Mesothelial cell of epicardium (in vitro differentiated cells): ENCODE data around the gene ULBP3. TPM values are rescaled to one million over a fixed set of nuclear protein-coding genes. Genes with fewer than 3 reads are reported as not detected.

Source experiments
- DNase-seq, 2 experiments: peaks; one replicate each; pipeline ENCODE4 v3.0.0; 2021; ENCODE audit warnings: low spot score in 2 of 2; ENCODE audit not compliant: unreplicated experiment in 2 of 2
- H3K27ac Mint-ChIP-seq: 2 replicates; pipeline ENCODE4 v1.8.0; 2021; ENCODE audit warnings: mixed read lengths
- H3K27me3 Mint-ChIP-seq: 2 replicates; pipeline ENCODE4 v1.8.0; 2021; ENCODE audit warnings: low read depth, mixed read lengths
- H3K36me3 Mint-ChIP-seq: 2 replicates; pipeline ENCODE4 v1.8.0; 2021; ENCODE audit warnings: mixed read lengths
- H3K4me1 Mint-ChIP-seq: 2 replicates; pipeline ENCODE4 v1.8.0; 2021; ENCODE audit warnings: mixed read lengths
- H3K4me3 Mint-ChIP-seq: 2 replicates; pipeline ENCODE4 v1.8.0; 2021; ENCODE audit warnings: mild to moderate bottlenecking, moderate library complexity, mixed read lengths
- H3K9me3 Mint-ChIP-seq: 2 replicates; pipeline ENCODE4 v1.8.0; 2021; ENCODE audit warnings: mixed read lengths
- total RNA-seq: library from RNA; stranded (reverse); gene quantifications from 3 replicates; pipeline ENCODE4 v1.2.1, GENCODE V29; 2021
- TF ChIP-seq, protein P1 (sequence below): fragments of 200-600 bp; sonication (generic); IDR thresholded peaks from one replicate; pipeline ENCODE4 v1.5.0; 2021; ENCODE audit warnings: antibody characterized with exemption; ENCODE audit not compliant: unreplicated experiment

Gene ULBP3
- total RNA-seq, 1 donor from 2014 or later: 4.3 TPM

GRCh38 chr6:150093397-150093796, 24.5 kb upstream of the ULBP3 start:
- no peak for DNase-seq
- TF ChIP-seq, protein P1, sequence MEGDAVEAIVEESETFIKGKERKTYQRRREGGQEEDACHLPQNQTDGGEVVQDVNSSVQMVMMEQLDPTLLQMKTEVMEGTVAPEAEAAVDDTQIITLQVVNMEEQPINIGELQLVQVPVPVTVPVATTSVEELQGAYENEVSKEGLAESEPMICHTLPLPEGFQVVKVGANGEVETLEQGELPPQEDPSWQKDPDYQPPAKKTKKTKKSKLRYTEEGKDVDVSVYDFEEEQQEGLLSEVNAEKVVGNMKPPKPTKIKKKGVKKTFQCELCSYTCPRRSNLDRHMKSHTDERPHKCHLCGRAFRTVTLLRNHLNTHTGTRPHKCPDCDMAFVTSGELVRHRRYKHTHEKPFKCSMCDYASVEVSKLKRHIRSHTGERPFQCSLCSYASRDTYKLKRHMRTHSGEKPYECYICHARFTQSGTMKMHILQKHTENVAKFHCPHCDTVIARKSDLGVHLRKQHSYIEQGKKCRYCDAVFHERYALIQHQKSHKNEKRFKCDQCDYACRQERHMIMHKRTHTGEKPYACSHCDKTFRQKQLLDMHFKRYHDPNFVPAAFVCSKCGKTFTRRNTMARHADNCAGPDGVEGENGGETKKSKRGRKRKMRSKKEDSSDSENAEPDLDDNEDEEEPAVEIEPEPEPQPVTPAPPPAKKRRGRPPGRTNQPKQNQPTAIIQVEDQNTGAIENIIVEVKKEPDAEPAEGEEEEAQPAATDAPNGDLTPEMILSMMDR: no peak
- H3K27me3 Mint-ChIP-seq: peaks cover 53% of the 10 kb centered on the region
- H3K4me3 Mint-ChIP-seq: no peak overlapping the region
- H3K36me3 Mint-ChIP-seq: no peaks in the 10 kb centered on the region
- H3K9me3 Mint-ChIP-seq: no peaks in the 10 kb centered on the region
- peaks cover 2% of the 10 kb centered on the region for H3K4me1 Mint-ChIP-seq
- no peak overlapping the region for H3K27ac Mint-ChIP-seq

DNA sequence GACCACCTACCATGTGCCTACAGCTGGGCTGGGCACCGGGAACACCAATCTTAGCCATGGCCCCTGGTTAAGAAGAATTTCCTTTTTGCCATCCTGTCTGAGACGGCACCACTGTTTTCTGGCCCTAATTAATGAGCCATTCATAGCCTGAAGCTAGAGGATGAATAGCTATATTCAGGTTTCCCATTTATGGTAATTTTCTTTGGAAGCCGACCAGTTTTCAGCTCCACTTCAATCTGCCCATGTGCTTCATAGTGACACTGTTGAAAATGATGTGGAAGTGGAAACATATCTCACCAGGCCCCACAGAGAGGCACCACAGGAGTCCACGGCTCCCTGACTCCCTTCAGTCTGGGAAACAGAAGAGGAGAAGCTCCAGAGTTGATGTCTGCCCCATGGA, 22.6 kb upstream of the ULBP3 start:
- no peak overlapping the region for H3K4me3 Mint-ChIP-seq
- DNase-seq: no peak

GRCh38 chr6:150090328-150090727, 21.4 kb upstream of the ULBP3 start:
- peaks cover 49% of the 10 kb centered on the region for H3K27me3 Mint-ChIP-seq
- no peak overlapping the region for H3K4me3 Mint-ChIP-seq
- TF ChIP-seq, protein P1: no peak
- H3K27ac Mint-ChIP-seq: no peak overlapping the region
- no peaks in the 10 kb centered on the region for H3K9me3 Mint-ChIP-seq
- no peaks in the 10 kb centered on the region for H3K36me3 Mint-ChIP-seq
- H3K4me1 Mint-ChIP-seq: peaks cover 2% of the 10 kb centered on the region
- no peak for DNase-seq

More for the DNA sequence above, 22.6 kb upstream of the ULBP3 start:
- Mint-ChIP-seq H3K27me3 (peaks cover 54% of the 10 kb centered on the region), H3K4me1 (peaks cover 2% of the 10 kb centered on the region), H3K27ac (no peak overlapping the region), H3K9me3 (no peaks in the 10 kb centered on the region), H3K36me3 (no peaks in the 10 kb centered on the region)
- TF ChIP-seq, protein P1: no peak

DNA sequence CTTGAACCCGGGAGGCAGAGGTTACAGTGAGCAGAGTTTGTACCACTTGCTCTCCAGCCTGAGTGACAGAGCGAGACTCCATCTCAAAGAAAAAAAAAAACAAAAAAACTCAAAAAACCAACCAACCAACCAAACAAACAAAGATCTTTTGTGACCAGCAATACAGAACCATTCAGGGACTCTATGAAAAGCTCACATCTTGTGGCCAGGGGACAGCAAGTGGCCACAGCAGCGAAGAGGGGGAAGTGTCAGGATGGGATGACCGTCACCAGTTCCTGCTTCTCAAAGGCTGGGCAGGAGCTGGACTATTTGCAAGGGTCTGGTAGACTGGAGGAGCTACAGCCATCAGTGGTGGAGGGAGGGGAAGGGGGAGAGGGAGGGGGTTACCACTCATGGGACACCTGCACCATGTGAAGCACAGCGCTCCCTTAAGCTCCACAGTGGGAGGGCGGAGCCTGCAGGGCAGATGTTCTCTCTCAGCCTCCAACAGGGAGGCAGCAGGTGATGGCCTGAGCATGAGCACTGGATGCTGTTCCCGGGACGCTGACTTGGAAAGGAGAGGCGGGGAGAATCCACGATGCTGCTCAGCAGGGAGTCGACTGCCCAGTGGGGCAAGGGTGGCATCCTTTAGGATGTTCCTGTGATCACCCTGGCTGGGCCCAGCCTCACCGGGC, 19.7 kb upstream of the ULBP3 start:
- Mint-ChIP-seq H3K27me3 (peaks cover 47% of the 10 kb centered on the region), H3K9me3 (no peaks in the 10 kb centered on the region), H3K4me3 (no peak overlapping the region), H3K36me3 (no peaks in the 10 kb centered on the region), H3K27ac (no peak overlapping the region), H3K4me1 (peaks cover 2% of the 10 kb centered on the region)
- TF ChIP-seq, protein P1: no peak
- DNase-seq: no peak

DNA sequence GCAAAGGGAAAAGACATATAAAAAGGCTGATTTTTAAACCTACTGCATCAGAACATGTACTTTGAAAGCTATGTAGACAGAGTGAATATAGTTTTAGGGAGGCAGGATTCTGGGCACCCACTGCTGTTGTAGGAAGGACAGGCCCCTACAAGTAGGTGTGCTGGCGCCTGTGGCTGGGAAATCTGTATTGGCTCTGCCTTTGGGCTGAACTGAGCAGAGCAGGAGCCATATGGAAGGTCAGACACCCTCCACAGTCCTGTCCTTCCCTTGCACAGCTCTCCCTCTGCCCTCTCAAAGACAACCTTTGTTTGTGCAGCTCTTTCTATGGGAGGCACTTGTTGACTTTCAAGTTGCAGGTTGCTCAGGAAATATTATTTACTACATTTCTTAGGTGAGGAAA, 18.4 kb upstream of the ULBP3 start:
- H3K27ac Mint-ChIP-seq: no peak overlapping the region
- peaks cover 2% of the 10 kb centered on the region for H3K4me1 Mint-ChIP-seq
- H3K9me3 Mint-ChIP-seq: no peaks in the 10 kb centered on the region
- no peak overlapping the region for H3K4me3 Mint-ChIP-seq
- no peaks in the 10 kb centered on the region for H3K36me3 Mint-ChIP-seq
- DNase-seq: no peak
- peaks cover 49% of the 10 kb centered on the region for H3K27me3 Mint-ChIP-seq
- TF ChIP-seq, protein P1: no peak
